Fibroblast of skin of scalp (primary cell): ENCODE data around the gene TNXB.
"Not testable (repeated sequence)": the region's sequence is repeated elsewhere in the genome, so short reads cannot be mapped to it uniquely, and the experiment has no call there.

Experiments
- DNase-seq: peaks from one replicate; pipeline ENCODE4 v3.0.0-alpha.2; 2013

TNXB gene

DNA sequence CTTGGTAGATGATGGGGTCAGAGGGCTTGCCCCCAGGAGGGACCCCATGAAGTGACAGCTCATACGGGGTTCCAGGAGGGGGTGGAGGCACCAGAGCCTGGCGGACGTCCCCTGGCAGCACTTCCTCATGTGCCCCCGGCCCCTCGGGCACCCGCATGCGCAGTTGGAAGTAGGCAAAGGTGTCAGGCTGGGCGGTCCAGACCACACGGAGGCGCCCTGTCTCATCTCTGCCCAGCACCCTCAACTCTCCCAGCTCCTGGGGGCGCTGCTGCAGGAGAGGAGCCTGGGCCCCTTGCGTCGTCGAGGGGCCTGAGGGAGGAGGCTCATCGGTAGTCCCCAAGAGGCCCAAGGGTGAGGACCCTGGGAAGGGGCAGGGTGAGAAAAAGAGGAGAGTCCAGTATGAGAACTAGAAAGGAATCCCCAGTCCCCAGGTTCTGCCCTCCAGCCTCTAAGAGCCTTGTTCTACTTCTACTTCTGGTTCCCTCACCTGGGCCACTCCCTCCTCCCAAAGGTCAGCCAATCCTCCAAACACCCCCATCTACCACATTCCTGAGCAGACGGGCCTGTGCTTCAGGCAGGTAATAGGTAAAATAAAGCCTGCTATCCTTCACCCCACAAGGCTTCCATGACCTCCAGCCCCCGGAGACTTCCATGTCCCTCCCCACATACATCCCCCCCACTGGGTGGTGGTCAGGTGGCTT is 23.2 kb downstream of the TNXB start:
- DNase-seq = no peak

DNA sequence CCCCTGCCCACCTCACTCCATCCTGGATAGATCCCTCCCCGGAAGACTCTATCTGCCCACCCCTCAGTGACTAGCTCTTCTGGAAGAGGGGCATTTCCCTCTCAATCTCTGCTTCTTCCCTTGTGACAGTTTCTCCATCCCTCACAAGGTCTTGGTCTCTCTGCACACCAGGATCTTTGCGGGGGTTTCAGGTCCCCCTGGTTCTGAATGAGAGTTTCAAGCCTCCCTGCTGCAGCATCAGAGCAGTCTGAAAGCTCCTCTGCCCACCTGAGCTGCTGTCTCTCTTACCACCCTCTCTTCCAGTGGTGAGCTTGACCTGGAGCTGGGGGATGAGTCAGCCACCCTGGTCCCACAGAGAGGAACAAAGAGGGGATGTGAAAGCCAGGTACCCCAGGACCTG is 24.4 kb downstream of the TNXB start:
- DNase-seq = no peak

DNA sequence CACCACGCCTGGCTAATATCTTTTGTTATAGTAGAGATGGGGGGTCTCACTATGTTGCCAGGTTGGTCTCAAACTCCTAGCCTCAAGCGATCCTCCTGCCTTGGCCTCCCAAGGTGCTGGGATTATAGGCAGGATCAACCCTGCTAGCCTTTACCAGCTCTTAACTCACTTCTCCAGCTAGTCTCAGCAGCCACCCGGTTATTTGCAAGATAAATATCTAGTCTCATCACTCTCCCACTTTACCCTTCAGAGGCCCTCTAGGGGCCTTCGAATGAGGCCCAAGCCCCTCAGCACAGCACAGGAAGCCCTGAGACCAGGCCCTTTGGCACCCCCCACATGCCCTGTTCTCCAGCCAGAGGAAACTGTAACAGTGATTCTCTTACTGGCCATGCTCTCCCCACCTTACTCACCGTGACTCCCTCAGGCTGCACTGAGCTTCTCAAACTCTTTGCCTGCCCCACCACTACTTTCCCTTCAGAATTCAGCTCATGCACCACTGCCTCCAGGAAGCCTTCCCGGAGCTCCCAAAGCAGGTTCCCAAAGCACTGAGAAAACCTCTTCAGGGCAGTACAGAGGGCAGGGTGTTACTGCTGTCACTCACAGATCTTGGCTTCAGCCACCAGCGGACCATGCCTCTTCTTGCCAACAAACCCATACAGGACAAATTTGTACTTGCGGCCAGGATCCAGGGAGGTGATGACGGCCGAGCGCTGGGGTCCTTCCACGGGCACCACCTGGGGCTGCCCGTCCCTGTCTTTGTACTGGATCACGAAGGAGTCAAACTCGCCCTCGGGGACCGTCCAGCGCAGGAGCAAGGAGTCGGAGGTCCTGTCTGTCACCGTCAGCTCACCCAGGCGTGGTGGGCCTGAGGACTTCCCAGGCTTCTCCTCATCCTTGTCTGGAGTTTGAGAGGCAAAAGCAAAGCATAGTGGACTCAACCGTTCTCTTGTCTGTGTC is 25.0 kb downstream of the TNXB start:
- DNase-seq = no peak

DNA sequence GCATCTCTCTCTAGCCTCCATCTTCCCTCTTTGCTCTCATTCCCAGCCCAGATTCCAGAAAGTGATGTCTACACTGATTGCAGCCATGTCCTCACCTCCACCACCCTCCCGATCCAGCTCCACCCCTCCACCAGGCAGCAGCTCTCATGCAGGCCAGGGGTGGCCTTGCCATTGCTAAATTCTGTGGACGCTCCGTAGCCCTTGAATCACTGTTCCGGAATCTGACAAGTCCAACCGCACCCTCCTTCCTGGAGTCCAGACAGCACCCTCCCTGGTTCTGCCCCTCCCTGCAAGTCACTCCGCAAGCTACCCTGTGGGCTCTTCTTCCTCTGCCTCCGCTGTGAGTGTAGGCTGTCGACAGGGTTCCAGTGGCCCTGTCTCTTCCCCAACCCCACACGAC is 26.2 kb downstream of the TNXB start:
- peak; percentile 91 for DNase-seq

DNA sequence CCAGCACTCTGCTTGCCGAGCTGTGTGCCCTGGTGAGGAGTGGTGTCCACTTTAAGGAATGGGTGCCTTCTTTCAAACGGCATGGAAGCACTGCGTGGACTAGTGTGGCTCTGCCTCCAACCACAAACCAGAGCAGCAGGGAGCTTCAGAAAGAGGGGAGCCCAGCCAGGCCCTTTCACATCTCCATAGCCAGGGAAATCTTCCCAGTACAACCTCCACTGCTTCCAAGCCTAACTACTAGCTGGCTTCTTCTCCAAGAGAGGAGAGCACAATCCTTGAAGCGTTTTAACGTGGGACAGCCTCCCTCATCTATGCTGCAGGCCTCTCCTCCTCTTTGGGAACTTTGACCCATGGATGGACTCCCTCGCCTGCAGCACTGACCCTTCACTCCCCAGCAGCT is 26.7 kb downstream of the TNXB start:
- no peak for DNase-seq

DNA sequence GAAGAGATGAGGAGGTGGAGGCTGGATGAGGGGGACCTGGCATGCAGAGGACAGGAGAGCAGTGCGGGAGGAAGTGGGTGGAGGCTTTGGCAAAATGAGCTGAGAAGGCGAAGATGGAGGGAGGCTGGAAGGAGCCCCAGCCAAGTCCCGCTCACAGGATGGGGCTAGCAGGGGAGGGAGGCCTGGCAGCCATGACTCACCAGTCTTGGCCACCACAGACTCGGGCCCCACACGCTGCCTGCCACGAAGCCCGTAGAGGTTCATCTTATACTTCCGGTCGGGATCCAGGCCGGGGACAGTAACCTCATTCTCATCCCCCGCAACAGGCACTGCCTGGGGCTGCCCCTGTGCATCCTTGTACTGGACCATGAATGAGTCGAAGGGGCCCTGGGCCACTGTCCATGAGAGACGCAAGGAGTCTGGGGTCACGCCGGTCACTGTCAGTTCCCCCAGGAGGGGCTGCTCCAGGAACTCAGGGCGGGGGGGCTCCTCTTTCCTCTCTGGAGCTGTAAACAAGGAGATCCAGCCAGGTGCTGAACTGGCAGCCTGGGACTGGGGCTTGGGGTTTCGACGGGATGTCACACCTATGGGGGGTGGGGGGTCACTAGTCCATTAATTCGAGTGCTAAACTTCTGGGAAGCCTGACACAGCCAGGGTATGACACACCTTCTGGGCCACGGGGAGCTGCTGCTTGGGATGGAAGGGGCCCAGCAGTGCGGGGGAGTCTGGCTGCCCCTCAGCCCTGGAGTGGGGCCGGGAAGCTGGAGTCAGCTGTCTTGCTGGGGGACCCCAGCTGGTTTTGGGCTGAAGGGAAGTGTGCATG is 27.8 kb downstream of the TNXB start:
- peak; percentile 95 for DNase-seq

DNA sequence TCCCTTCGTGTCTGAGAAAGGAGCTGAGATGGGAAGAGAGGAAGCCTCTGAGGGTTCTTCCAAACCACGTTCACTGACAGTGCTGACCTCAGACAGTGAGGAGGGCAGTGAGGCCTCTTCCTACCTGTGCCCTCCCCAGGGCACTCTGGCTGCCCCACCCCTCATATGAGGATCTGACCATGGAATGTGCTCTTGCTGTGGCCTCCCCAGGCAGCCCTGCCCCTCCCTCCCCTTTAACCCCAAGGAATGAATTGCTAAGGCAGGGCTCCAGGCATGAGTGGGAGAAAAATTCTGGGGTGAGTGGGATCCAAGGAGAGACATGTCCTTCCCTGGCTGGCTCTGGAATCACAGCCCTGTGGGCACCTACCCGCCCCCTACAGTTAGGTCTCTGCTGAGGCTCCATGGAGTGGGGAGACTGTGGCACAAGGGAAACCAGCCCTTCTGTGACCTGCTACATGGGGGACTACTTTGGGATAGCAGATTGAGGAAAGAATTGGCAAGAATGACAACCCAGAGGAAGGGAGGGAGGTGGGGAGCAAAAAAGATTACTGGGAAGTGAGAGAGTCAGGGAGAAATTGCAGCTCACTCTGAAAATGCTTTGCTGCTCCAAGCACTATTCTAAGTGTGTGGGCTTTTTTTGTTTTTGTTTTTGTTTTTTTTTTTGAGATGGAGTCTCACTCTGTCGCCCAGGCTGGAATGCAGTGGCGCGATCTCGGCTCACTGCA is 29.4 kb downstream of the TNXB start:
- no peak for DNase-seq

DNA sequence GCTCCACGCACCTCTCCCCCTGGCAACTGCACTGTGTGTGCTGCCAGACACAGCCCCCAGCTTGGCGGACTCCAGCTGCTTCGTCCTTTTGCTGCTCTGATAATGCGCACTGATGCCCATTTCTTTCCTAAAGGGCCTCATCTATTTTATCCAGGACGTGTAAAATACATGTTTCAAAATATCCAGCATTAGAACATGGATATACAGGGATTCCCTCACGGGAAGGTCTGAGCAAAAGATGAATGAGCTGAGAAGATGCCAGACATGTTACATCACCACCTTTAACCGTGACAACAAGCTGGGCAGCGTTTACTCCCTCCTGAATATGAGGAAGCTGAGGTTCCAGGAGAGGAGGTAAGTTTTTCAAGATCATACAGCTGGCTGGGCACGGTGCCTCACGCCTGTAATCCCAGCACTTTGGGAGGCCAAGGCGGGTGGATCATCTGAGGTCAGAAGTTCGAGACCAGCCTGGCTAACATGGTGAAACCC is 32.8 kb downstream of the TNXB start:
- peak; percentile 77 for DNase-seq

DNA sequence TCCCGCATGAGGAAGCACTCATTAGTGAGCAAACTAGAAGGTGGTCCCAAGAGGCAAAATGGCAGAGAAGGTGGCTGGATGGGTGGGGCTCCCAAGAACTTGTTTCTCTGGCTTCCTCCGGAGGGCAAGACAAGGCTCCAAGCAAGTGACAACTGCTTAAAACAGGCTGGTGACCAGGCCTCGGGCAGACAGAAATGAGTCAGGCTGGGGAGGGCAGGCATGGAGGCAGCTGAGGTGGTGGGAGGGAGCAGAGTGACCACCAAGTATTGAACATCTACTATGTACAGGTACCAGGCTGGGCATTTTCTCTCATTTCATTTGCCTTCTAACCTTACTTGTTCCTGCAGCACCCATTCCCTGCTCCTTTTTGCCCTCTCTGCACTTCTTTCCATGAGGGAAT is 33.4 kb downstream of the TNXB start:
- DNase-seq = no peak

DNA sequence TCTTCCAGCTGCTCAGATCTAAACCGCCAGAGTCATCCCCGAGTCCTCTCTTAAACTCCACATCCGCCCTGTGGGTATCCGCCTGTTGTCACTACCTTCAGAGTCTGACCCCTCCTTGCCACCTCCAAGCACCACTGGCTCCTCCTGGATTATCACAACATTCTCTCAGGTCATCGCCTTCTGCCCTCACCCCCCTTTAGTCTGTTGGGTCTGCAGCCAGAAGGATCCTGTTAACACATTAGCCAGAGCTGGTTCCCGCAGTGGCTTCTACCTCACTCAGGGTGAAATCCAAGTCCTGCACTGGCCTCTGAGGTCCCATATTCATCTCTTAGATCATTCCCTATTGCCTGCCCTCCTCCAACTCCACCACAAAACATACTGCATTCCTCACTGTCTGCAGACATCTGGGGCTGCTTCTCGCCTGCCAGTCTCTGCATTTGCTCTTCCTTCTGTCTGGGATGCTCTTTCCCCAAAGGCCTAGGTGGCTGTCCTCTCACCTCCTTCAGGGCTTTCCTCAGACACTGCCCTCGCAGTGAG is 34.1 kb downstream of the TNXB start:
- peak; percentile 72 for DNase-seq

DNA sequence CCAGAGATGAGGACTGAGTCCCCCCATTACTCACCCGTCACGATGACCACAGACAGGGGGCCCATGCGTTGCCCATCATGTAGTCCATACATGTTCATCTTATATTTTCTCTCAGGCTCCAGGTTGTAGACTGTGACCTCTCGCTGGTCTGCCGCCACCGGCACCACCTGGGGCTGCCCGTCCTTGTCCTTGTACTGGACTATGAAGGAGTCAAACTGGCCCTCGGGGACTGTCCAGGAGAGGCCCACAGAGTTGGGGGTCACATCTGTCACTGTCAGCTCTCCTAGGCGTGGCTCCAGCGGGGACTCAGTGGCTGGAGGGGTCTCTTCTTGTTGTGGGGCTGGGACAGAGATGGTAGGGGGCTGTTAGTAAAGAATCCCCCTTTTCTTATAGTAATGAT is 35.5 kb downstream of the TNXB start:
- DNase-seq = no peak

DNA sequence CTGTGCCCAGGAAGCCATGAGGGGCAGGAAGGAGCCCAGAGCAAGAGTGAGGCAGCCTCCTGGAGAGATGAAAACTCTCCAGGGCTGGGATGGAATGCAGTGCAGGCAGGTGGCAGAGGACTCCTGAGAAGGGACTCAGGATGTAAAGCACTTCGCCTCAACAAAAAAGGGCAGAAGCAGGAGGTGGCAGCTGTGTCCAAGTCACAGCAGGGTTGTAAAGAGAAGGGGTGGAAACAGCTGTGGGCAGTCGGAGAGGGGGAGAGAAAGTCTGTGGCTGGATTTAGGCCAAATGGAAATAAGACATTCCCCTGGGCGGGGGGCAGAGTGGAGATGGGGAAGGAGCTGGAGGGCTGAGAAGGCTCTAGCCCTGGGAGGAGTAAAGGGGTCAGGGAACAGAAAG is 36.0 kb downstream of the TNXB start:
- DNase-seq = no peak

DNA sequence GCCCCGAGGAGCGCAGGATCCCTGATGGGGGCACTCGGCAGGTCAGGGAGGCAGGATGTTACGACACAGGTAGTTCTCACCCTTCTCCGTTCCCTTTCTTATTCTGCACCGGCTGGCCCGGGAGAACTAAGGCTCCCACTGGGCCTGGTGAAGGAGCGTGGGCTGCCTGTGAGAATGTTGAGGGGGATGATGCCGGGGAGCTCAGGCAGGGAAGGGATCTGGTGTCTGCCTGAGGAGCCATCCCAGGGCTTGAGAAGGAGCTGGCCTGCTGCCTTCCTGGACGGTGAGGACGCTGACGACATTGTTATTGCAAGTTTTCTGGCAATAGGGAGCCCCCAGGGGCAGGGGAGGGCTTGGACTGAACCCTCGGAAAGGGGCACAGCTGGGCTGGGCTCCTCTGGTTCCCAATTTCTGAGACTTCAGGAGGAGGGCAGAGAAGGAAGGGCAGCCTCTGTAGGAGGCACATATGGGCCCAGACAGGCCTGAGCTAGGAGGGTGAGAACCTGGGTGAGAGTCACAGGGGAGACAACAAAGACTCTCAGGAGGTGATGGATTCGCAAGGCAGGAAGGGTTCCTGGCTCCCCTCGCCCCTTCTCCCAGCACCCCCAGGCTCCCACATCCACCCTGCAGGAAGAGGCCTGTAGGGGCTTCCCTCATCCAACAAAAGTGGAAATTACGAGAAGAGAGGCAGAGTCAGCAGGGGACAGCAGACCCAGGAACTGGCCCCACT is 38.2 kb downstream of the TNXB start:
- no peak for DNase-seq

DNA sequence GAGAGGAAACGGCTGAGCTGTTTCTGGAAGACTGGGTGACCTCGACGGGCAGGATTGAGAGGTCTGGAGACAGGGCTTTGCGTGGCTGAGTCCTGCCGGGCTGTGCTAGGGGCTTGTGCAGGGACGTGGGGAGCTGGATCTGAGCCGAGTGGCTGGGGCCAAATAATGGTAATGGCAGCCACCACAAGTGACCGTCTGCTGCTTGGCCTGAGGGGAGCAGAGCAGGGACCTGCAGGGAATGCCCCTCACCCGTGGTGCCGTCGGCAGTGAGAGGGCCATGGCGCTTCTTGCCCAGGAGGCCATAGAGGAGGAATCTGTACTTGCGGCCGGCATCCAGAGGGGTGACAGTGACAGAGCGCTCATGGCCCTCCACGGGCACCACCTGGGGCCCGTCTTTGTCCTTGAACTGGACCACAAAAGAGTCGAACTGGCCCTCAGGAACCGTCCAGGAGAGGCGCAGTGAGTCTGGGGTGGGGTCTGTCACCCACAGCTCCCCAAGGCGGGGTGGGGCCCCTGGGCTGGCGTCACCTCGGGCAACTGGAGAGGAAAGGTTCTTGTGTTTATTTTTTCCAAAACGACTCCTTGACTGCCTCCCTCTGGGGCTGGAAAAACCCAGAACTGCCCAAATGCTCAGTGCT is 39.1 kb downstream of the TNXB start:
- no peak for DNase-seq

DNA sequence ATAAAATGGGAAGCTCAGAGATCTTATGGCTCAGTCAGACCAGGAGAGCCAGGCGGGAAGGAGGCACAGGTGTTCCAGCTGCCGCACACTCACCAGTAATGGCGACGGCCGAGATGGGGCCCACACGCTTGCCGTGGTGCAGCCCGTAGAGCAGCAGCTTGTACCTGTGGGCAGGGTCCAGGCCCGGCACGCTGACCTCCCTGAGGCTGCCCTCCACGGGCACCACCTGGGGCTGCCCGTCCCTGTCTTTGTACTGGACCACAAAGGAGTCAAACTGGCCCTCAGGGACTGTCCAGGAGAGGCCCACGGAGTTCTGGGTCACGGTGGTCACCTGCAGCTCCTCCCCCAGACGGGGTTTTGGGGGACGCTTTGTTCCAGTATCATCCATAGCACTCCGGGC is 39.7 kb downstream of the TNXB start:
- no peak for DNase-seq

DNA sequence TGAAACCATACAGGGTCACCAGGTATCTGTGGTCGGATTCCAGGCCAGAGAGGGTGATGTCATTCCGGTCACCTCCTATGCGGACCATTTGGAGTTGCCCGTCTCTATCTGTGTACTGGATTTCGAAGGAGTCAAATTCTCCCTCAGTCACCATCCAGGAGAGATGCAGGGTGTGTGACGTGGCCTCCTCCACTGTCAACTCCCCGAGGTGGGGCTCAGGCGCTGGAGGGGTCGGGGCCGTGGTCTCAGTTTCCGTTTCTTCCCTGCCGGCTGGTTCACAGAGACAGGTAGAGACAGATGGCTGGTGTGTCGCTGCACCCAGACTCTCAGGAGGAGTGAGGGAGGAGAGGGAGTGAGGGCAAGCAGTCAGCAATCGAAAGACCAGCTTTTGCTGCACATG is 40.3 kb downstream of the TNXB start:
- DNase-seq = no peak

DNA sequence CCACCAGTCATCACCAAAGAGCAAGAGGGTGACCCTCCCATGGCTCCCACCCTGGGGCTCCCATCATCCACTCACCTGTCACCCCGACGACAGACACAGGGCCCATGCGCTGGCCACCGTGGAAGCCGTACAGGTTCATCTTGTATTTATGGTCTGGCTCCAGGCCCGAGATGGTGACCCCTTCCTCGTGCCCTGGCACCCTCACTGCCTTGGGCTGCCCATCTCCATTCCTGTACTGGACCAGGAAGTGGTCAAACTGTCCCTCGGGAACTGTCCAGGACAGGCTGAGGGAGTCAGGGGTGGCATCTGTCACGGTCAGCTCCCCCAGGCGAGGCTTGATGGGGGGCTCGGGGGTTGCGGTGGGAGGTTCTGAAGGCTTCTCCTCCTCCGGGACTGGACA is 40.8 kb downstream of the TNXB start:
- not testable (repeated sequence) for DNase-seq

DNA sequence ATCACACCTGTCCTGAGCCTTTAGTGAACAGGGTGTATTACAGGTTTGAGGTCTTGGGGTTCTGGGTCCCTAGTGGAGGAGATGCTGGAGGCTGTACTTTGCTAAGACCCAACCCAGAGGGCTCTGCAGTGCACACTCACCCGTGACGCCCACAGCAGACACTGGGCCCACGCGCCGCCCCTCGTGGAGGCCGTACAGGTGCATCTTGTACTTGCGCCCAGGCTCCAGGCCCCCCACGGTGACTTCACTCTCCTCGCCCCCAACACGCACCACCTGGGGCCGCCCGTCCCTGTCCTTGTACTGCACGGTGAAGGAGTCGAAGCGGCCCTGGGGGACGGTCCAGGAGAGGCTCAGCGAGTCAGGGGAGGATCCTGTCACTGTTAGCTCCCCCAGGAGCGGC is 41.6 kb downstream of the TNXB start:
- not testable (repeated sequence) for DNase-seq

DNA sequence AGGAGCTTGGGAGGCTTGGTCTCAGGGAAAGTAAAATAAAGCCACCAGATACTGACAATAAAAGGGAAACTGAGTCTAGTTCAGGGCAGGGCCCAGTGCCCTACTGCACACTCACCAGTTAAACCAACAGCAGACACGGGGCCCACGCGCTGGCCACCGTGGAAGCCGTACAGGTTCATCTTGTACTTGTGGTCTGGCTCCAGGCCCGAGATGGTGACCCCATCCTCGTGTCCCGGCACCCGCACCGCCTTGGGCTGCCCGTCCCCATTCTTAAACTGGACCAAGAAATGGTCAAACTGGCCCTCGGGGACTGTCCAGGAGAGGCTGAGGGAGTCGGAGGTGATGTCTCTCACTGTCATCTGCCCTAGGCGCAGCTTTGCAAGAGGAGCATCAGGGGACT is 44.4 kb downstream of the TNXB start:
- no peak for DNase-seq

DNA sequence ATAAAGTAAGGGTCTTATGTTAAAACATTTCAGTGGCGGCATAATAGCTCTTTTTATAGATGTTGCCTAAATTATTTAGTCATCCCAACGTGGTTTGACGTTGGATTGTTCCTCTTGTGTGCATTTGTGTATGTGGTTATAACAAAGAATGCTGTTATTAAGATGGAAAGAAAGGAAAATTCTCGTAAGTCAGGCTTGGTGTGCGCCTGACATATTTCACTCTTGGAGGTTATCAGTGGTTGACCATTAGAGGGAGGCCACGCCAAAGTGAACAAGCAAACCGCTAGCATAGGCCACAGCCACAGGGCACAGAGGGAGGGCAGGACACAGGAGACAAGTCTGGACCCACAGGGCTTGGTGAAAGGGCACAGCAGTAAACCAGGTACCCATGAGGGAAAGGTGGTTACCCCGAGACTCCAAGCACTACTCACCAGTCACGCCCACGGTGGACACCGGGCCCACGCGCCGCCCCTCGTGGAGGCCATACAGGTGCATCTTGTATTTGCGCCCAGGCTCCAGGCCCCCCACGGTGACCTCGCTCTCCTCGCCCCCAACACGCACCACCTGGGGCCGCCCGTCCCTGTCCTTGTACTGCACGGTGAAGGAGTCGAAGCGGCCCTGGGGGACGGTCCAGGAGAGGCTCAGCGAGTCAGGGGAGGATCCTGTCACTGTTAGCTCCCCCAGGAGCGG is 48.0 kb downstream of the TNXB start:
- DNase-seq = no peak
